PFSK-1 (cell line): ENCODE measurements around the gene TFRC.

Source experiments
- POLR2AphosphoS5 ChIP-seq: IDR thresholded peaks from 2 replicates; pipeline ENCODE4 v1.6.1; 2012; ENCODE audit warnings: low read depth, mild to moderate bottlenecking, control low read depth, low read length, moderate library complexity
- REST ChIP-seq, 2 experiments: IDR thresholded peaks; 2 replicates each; pipeline versions ENCODE4 v1.6.1 to v1.8.0; 2011 to 2012; ENCODE audit warnings: low read depth in 2 of 2, low read length in 2 of 2, control low read depth in 1 of 2, inconsistent platforms in 1 of 2, mild to moderate bottlenecking in 1 of 2, moderate library complexity in 1 of 2; ENCODE audit not compliant: insufficient read depth in 1 of 2
- SIN3A ChIP-seq: IDR thresholded peaks from 2 replicates; pipeline ENCODE4 v1.6.1; 2012; ENCODE audit warnings: mild to moderate bottlenecking, low read length, moderate library complexity, borderline replicate concordance; ENCODE audit not compliant: insufficient read depth
- TAF1 ChIP-seq: IDR thresholded peaks from 2 replicates; pipeline ENCODE4 v1.6.1; 2012; ENCODE audit warnings: low read length, control low read depth, borderline replicate concordance; ENCODE audit not compliant: insufficient read depth

DNA sequence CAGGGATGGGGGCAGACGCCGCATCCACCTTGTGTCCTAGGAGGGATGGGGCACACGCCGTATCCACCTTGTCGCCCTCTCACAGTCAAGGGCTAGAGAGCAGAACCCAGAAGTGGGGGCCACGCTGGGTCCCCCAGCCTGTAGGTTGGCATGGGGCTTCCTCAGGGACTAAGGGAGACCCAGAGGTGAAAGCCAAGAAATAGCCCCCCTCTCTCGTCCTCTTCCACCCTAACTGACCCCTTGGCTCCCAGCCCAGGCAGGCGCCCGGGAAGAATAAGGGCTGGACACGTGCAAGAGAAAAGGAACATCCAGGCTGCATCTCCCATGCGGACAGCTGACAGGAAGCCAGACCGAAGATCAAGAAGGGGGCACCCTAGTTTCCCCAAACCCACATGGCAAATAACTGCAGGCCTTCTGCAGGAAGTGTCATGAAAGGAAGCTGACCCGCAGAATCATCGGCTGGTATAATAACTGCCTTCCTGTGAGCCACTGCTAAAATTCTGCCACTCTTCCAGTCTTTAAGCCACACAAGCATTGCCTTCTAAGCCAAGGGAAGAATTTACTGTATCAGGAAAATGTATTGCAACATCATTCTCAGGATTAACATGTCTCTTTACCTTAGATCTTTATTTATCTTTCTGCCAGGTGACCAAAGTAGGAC, 38.5 kb upstream of the TFRC start:
- TF ChIP-seq SIN3A = no peak
- no peak for TF ChIP-seq POLR2AphosphoS5
- no peak for TF ChIP-seq REST (IDR thresholded peaks at IDR 0.05; ENCODE audit: insufficient read depth in 1 of 2, low read depth in 2 of 2, low read length in 2 of 2)
- TF ChIP-seq TAF1 = no peak
